Tongue (tissue), 2 donors: Measurements from ENCODE around the gene ARSA. TPM values are rescaled to one million over a fixed set of nuclear protein-coding genes. Genes with fewer than 3 reads are reported as not detected.
A peak's percentile ranks its signal among the peaks of the same experiment; 100 is the strongest.
"Not testable (repeated sequence)": the region's sequence is repeated elsewhere in the genome, so short reads cannot be mapped to it uniquely, and the experiment has no call there.

Experiments
- DNase-seq: peaks from one replicate; pipeline ENCODE4 v3.0.0-alpha.2; 2015
- total RNA-seq: library from RNA; depleted of rRNA; stranded (reverse); fragments of >200 nt; gene quantifications from one replicate; pipeline ENCODE4 v1.2.3, GENCODE V29; 2014

The ARSA gene
- total RNA-seq, 1 donor from 2014 or later, result 9.6 TPM

DNA sequence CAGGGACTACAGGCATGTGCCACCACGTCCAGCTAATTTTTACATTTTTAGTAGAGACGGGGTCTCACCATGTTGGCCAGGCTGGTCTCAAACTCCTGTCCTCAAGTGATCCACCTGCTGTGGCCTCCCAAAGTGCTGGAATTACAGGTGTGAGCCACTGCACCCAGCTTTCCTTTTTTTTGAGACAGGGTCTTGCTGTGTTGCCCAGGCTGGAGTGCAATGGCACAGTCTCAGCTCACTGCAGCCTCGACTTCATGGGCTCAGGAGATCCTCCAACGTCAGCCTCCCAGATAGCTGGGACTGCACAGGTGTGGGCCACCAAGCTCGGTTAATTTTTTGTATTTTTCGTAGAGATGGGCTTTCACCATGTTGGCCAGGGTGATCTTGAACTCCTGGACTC lies 26.7 kb upstream of the ARSA start:
- DNase-seq, result not testable (repeated sequence)

DNA sequence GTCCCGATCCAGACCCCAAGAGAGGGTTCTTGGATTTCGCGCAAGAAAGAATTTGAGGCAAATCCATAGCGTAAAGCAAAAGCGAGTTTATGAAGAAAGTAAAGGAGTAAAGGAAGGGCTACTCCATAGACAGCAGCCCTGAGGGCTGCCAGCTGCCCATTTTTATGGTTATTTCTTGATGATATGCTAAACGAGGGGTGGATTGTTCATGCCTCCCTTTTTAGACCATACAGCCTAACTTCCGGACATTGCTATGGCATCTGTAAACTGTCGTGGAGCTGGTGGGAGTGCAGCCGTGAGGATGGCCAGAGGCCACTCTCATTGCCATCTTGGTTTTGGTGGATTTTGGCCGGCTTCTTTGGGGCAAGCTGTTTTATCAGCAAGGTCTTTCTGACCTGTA lies 25.3 kb upstream of the ARSA start:
- no peak for DNase-seq

DNA sequence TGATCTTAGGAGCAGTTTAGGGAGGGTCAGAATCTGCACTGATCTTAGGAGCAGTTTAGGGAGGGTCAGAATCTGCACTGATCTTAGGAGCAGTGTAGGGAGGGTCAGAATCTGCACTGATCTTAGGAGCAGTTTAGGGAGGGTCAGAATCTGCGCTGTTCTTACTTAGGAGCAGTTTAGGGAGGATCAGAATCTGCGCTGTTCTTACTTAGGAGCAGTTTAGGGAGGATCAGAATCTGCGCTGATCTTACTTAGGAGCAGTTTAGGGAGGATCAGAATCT lies 15.8 kb upstream of the ARSA start:
- not testable (repeated sequence) for DNase-seq

DNA sequence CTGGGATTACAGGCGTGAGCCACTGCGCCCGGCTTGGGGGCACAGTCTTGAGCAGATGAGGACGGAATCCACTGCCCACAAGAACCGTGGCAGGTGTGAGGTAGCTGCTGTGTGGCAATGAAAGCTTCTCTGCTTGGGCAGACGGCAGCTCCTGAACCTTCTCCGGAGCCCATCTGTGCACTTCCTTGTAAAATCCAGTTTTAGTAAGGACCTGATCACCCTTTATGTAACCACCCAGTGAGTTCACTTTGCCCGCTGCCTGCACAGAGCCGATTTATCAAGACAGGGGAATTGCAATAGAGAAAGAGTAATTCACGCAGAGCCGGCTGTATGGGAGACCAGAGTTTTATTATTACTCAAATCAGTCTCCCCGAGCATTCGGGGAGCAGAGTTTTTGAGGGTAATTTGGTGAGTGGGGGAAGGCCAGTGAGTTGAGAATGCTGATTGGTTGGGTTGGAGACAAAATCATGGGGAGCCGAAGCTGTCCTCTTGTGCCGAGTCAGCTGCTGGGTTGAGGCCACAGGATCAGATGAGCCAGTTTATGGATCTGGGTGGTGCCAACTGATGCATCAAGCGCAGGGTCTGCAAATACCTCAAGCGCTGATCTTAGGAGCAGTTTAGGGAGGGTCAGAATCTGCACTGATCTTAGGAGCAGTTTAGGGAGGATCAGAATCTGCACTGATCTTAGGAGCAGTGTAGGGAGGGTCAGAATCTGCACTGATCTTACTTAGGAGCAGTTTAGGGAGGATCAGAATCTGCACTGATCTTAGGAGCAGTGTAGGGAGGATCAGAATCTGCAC lies 15.3 kb upstream of the ARSA start:
- not testable (repeated sequence) for DNase-seq

DNA sequence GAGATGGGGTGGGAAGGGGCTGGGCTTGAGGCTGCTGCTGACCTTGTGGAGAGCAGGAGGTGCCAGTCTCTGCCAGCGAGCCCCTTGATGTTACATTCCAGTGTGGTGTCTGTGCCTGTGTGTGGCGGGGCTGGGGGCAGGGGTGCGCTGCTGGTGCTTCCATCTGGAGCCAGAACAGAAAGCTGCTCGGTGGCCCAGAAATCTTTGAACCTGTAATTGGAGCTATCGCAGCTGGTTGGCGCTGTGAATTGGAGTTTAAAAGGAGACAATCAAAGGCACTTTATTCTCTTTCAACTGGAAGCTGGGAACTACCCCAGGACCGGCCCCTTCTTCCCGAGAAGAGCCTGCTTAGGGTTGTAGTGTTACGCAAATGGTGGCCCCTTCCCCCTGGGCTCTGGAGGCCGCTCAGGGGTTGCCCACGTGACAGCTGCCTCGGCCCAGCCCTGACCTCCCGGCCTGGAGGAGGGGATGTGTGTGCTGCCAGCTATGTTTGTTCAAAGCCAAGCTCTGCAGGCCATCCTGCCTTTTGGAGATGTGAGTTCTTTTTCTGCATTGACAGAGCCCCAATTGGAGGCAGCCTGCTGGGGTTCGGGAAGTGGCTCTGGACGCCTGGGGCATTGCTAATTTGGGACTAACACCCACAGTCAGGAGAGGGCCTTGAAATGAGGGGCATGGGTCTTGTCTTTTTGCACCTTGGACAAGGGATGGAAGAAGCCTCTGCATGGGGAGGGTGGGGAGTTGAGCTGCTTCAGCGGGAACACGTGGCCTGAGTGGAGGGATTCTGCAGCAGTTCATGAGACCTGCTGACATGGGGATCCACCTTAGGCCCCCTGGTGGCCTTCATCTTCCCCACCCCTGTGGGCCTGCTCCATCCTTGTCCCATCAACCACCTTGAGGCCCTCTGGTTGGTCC lies 14.0 kb upstream of the ARSA start:
- DNase-seq, result peak; percentile 73

DNA sequence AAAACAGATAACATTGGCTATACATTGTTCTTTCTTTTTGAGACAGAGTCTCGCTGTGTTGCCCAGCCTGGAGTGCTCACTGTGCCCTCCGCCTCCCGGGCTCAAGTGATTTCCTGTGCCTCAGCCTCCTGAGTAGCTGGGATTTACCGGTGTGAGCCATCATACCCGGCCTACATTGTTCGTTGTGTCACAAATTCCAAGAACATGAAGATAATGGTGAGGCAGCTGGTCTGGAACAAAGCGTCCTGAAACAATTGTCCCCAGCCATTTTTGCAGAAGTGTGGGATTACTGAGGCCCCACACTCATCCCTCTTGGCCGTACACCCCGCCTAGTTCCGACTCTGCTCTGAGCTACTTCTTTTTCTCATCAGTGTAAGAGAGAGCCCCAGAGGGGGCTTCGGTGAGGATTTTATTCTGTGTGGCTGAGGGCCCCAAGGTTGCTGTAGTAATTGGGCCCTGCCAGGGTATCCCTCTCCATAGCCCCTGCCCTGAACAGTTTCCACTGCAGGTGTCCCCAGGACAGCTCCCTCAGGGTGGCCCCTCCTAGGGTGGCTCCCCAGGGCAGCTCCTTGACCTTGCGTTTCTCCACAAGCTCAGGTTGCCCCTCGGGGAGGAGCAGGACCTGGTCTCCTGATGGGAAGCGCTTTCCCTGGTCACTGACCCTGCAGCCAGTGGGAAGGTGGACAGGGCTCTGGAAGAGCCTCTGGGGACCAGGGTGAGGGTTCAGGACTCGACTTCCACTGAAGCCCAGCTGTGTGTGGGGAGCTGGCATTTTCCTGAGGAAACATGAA lies 13.1 kb upstream of the ARSA start:
- no peak for DNase-seq

DNA sequence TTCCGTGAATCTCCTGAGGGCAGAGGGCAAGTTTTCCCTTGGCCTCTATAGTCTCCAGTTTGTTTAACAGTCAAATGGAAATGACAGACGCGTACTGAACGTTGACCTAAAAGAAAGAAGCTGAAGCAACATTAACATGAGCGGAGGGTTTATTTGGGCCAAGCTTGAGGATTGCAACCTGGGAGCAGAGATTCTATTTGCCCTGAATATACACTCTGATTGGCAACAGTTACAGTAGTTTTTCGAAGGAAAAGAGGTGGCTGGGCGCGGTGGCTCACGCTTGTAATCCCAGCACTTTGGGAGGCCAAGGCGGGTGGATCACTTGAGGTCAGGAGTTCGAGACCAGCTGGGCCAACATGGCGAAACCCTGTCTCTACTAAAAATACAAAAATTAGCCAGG lies 12.3 kb upstream of the ARSA start:
- DNase-seq, result not testable (repeated sequence)

DNA sequence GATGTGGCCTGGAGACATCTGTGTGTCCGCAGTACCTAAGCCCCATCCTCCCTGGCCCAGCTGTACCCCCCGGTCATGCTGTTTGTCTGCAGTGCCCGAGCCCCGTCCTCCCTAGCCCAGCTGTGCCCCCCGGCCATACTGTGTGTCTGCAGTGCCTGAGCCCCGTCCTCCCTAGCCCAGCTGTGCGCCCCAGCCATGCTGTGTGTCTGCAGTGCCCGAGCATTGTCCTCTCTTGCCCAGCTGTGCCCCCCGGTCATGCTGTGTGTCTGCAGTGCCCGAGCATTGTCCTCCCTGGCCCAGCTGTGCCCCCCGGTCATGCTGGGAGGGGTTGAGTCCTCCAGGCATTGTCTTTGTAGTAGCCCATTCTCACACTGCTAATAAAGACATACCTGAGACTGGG lies 7.6 kb upstream of the ARSA start:
- DNase-seq, result no peak

DNA sequence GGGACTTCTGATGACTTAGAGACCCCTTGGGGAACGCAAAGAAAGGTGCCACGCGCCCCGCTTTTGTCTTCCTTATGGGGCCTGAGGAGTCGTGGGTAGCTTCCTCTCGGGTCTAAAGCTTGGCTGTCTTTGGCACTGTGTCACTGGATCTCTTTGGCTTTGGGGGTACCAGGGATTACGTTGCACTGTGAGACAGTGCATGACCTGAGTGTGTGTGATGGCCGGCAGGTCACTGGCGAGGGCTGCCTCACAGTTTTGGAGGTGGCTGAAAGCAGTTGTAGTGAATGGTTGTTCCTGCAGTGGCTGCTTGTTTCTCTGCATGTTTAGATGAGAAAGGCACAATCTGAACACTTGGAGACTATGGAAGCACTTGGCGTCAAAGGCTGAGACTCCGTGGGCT lies 5.8 kb upstream of the ARSA start:
- DNase-seq, result no peak

DNA sequence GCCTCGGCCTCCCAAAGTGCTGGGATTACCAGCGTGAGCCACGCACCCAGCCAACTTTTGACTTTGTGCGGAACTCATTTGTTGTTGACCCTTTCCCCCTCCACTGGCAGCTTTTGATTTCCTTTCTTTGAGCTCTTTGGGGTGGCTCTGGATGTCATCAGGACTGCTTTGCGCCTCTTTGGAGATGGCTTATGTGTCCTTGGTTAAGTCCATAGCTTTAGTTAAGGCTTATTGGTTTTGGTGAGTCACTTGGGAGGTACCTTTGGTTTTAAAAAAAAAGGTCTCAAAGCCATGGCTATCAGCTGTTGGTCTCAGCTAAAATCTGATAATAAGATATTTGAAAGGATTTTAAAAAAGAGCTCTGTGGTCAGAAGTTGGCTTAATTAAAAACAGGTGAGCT lies 5.1 kb upstream of the ARSA start:
- DNase-seq, result no peak

DNA sequence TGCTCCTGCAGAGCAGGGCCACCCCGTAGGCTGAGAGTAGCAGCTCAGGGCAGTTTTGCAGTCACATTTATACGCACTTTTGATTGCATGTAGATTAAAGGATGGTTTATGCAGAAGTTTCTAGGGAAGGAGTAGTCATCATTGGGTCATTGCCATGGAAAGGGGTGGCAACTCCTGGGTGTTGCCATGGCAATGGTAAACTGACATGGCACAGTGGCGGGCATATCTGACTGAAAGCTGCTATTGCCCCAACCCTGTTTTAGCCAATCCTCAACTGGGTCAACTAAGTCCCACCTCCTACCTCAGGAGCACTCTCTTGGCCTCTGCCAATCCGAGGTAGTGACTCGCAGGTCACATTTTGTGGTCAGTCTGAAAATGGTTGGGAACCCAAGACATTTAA lies 2.4 kb upstream of the ARSA start:
- DNase-seq, result no peak

DNA sequence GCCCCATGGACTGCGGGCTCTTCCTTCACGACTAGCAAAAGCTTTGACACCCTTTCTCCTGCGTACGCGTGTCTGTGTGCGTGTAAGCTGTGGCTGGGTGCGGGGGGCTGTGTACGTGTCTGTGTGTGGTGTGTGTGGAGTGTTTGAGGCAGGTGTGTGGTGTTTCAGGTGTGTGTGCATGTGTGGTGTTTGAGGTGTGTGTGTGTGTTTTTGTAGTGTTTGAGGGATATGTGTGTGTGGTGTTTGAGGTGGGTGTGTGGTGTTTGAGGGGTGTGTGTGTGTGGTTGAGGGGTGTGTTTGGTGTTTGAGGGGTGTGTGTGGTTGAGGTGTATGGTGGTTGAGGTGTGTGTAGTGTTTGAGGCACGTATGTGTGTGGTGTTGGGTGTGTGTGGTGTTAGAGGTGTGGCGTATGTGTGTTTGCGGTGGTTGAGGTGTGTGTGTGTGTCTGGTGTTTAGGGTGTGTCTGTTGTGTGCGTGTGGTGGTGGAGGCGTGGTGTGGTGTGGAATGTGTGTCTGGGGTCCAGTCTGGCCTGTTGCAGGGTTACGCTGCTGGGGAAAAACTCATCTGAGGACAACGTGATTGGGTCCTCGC lies 687 bp upstream of the ARSA start:
- DNase-seq, result no peak

DNA sequence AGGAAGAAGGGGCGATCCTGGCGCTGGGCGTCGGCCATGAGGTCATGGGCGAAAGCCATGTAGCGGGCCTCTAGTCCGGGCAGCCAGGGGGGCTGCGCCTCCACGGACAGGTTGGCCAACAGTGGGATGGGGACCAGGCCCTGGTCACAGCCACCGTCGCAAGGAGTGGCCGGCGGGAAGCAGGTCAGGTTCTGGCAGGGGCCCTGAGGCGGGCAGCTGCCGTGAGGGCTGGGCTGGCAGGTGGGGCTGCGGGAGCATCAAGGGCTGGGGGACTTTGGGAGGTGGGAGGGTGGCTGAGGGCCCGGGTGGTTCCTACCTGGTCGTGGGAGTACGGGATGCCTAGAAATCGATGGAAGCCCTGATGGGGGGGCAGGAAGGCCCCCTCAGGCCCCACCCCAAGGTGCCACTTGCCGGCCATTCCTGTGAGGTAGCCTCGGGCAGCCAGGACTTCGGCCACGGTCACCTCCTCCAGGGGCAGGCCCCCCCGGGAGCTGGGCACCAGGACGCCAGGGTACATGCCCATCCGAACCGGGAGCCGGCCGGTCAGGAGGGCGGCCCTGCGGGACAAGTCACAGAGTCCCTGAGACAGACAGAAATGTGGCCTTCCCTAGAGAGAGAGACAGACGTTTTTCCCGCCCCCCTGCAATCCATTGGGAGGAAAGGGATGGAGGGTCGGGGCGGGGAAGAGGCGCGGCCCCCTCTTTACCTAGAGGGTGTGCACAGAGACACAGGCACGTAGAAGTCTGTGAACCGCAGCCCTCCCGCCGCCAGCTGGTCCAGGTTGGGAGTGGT lies 906 bp downstream of the ARSA start:
- no peak for DNase-seq

DNA sequence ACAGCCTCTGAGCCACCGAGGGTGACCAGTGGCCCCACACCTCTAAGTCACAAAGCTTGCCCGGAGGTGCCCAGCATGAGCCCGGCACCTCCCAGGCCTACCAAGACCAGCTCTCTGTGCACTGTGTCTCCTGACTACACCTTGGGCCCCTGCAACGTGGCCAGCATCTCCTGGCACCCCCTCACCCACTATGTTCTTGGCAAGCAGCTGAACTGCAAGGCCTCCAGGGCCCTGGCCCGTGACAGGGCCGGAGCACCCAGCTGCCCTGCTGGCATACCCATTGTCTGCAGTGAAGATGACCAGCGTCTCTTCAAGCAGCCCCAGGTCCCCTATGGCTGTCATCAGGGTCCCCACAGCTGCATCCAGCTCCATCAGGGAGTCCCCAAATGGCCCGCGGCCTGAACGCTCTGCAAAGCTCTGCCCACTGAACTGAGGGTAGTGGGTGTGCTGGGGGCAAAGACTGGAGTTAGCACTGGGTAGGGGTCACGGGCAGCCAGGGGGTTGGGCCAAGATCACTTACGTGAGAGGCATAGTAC lies 1.6 kb downstream of the ARSA start:
- DNase-seq, result no peak

DNA sequence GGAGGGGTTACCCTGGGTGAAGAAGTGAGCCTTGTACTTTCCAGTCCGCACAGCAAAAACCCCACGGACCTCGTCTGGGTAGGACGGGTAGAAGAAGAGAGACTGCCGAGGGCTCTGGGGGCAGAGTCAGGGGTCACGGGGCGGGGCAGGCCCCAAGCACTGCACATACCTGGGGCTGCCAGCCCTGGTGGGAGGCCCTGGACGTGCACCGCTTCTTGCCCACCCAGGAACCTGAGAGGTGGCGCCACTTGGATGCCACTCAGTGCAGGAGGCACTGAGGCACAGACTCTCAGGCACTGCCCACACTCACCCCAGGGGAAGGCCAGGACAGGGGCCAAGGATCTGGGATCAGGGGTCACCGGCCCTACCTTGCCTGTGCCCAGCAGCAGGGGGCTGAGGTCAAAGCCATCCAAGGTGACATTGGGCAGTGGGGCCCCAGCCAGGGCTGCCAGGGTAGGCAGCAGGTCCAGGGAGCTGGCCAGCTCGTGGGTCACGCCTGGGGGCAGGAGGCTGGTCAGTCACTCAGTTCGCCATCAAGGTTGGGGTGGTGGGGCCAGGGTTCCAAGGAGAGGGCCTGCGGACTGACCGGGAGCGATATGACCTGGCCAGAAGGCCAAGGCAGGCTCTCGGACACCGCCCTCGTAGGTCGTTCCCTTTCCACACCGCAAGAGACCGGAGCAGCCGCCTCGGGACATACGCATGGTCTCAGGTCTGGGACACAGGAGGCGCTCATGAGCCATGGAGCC lies 2.2 kb downstream of the ARSA start:
- DNase-seq, result no peak

DNA sequence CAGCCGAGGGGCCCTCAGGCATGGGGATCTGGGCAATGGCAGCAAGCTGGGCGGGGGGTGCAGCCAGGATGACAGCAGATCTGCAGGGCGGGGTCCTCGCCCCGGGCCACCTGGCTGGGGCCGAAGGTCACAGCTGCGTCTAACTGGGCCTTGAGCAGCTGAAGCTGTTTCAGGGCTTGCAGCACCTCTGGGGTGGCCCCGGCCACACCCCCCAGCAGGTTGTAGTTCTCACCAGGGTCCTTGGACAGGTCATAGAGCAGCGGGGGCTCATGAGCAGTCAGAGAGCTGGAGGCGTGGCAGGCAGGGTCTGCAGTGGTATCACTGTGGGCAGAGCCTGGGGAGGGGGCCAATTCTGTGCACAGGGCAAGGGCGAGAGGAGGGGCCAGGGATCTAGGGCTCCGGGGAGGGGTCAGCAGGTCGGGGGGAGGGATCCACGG lies 2.8 kb downstream of the ARSA start:
- DNase-seq, result no peak

DNA sequence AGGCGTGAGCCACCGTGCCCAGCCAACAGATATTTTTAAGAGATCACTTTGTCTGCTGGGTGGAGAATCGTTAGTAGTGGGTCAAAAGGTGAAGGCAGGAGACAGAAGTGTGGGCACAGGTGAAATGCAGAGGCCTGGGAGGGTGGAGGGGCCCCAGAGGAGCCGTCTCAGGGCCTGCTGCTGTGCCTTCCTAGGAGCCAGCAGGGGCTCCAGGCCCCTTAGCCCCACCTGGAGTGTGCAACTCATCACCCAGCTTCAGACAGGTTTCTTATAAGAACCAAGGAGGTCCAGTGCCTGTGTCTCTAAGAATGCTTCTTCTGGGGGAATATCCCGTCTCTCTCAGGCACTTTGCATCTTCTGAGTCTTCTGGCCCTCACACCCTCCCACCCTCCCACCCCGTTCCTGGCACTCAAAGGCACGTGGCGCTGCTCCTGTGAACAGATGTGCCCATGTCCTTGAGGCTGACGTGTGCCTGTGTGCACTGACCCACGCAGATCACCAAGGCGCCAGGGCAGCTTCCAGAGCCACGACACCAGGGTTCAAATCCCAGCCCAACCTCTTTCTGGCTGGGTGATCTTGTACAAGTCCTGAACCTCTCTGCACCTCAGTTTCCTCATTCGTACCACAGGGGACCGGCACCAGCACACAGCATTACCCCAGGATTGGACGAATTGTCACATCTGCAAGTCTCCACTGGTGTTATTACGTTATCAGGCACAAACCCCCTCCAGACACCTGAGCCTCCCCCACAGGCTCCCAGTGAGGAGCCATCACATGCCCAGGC lies 3.4 kb downstream of the ARSA start:
- no peak for DNase-seq

DNA sequence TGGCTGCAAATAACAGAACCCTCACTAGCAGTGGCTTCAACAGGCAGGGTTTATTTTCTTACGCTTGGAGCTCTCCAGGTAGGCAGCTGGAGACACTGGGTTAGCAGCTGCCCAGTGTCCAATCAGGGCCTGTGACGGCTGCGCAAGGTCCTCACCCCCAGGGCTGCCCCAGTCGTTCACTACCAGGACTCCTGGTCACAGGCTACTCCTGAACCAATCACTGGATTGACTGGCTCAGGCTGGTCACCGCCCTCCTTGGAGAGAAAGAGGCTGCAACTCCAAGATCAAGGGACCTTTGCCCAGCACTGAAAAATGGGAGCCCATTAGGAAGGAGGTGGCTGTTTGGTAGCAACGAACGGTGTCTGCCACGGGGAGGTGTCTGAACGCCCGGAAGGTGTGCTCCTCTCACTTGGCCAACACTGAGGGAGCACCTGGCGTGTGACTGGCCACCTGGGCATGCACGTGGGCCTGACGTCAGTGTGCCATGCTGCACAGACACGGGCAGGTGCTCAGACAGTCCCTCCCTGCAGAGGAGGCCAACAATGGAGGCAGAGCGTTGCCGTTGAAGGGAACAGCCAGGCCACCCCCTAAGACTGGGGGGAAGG lies 5.1 kb downstream of the ARSA start:
- no peak for DNase-seq
